Measurements from ENCODE around the gene CENPE. TPM values are rescaled to one million over a fixed set of nuclear protein-coding genes. Genes with fewer than 3 reads are reported as not detected.

The CENPE gene
- total and polyA plus RNA-seq, 7 experiments from 2014 or later, result 0.10 to 35.8 (median 1.3) TPM

DNA sequence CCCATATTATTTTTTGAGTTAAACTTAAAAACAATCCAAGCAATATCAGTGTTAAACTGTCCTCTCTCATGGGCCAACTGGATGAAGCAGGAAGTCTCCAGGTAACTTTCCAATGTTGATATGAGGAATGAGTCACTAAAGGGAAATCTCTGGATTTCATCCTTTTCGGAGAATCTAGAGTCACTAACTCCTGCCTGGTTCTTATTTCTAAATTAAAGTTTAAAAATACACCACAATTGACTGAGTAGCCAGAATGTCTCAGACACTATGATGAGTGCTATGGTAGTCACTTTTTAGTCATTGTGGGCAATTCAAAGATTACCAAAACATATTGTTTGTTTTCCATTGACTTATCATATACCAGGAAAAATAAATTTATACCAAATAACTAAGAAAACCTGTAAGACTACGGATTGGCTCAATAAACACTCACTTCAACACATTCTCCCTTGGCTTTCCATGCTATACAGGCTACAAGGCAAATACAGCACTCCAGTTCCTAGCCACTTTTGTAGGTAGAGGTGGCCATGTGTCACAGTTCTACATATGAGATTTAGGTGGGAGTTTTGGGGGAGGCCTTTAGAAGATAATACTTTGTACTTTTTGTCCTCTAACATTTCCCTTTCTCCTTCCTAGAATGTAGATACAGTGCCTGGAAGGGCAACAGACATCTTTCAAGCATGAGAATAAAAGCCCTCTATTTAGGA is 130.1 kb downstream of the CENPE start:
- H3K4me1 Mint-ChIP-seq, result peaks cover 0 to 26% (median 8%) of the 10 kb centered on the region in 7 donors
- H3K27ac ChIP-seq (ENCODE audit: low read depth, low read length), result no peak overlapping the region
- DNase-seq, result no peak
- no peaks in the 10 kb centered on the region for H3K9me3 Mint-ChIP-seq
- no peaks in the 10 kb centered on the region for H3K27me3 Mint-ChIP-seq
- H3K27me3 ChIP-seq (ENCODE audit: control insufficient read depth in 2 of 2, insufficient read depth in 2 of 2, low read length in 2 of 2), result no peaks in the 10 kb centered on the region
- no peaks in the 10 kb centered on the region for H3K9me3 ChIP-seq (ENCODE audit: control insufficient read depth in 2 of 3, low read length in 3 of 3)
- H3K36me3 ChIP-seq (ENCODE audit: control insufficient read depth in 2 of 3, insufficient read depth in 3 of 3, low read length in 3 of 3), result no peaks in the 10 kb centered on the region
- no peaks in the 10 kb centered on the region for H3K4me1 ChIP-seq (ENCODE audit: control insufficient read depth in 2 of 2, insufficient read depth in 2 of 2, low read length in 2 of 2)
- ATAC-seq, result no peak
- peaks cover 0 to 34% (median 23%) of the 10 kb centered on the region in 5 donors for H3K36me3 Mint-ChIP-seq
- no peak overlapping the region for H3K4me3 ChIP-seq (ENCODE audit: low read length)
- CTCF ChIA-PET, result no interaction called here
- POLR2A ChIA-PET, result no interaction called here
- intact Hi-C loops (cut with micrococcal nuclease), result no loop called here
- no peak overlapping the region for H3K27ac Mint-ChIP-seq
- no peak overlapping the region for H3K4me3 Mint-ChIP-seq

DNA sequence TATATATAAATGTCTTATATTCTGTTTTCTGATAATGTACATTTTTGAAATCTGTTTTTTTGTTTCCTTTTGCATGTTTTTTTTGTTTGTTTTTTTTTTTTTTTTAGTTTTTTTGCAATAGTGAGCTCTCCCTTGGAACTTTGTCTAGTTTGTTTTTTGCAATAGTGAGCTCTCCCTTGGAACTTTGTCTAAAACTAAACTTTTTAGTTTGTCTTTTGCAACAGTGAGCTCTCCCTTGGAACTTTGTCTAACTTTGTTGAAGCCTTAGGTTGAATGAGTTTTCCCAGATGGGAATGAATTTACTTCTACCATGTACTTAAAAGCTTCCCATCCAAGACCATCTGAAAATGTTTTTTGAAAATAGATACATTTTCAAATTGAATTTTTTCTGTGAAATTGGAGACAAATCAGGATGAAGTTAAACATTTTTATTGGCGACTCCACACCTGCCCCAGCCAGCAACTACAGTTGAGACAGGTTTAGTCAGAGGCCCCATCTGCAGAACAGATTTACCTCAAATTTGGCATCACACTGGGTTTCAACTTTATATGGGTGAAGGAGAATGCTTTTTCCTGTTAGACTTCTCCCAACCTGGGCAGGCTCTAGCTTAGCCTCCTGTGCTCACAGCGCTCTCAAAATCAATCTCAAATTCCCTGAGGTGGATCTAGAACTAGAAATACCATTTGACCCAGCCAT is 137.5 kb downstream of the CENPE start:
- Mint-ChIP-seq H3K27me3 (no peaks in the 10 kb centered on the region), H3K27ac (no peak overlapping the region), H3K9me3 (peaks cover 0 to 3% (median 0%) of the 10 kb centered on the region in 11 donors), H3K36me3 (peaks cover 0 to 46% (median 25%) of the 10 kb centered on the region in 5 donors), H3K4me1 (peaks cover 0 to 12% (median 0%) of the 10 kb centered on the region in 7 donors), H3K4me3 (no peak overlapping the region)
- Histone ChIP-seq H3K4me3 (ENCODE audit: low read length) (no peak overlapping the region), H3K27ac (ENCODE audit: low read depth, low read length) (no peak overlapping the region), H3K27me3 (ENCODE audit: control insufficient read depth in 2 of 2, insufficient read depth in 2 of 2, low read length in 2 of 2) (no peaks in the 10 kb centered on the region), H3K4me1 (ENCODE audit: control insufficient read depth in 2 of 2, insufficient read depth in 2 of 2, low read length in 2 of 2) (no peaks in the 10 kb centered on the region), H3K9me3 (ENCODE audit: control insufficient read depth in 2 of 3, low read length in 3 of 3) (no peaks in the 10 kb centered on the region), H3K36me3 (ENCODE audit: control insufficient read depth in 2 of 3, insufficient read depth in 3 of 3, low read length in 3 of 3) (peaks cover 0 to 4% (median 0%) of the 10 kb centered on the region in 3 experiments)
- intact Hi-C loops (cut with micrococcal nuclease), result no loop called here
- DNase-seq (no peak), ATAC-seq (no peak)
- ChIA-PET CTCF (no interaction called here), POLR2A (no interaction called here)

Other genes starting within 250 kb of the CENPE start
- gene SLC9B1, start 178.6 kb downstream of the CENPE start, total RNA-seq, result 1 to 10 TPM; 1.4 to 7.2 (median 3.9) TPM
- 1 to 10 TPM; 1.7 to 3.4 TPM for gene SLC9B1, start 178.6 kb downstream of the CENPE start, polyA plus RNA-seq
- gene SLC9B2, start 121.6 kb downstream of the CENPE start, total RNA-seq, result 10 to 100 TPM; 15.9 to 26.3 (median 20.1) TPM
- gene SLC9B2, start 121.6 kb downstream of the CENPE start, polyA plus RNA-seq, result 10 to 100 TPM; 12.7 to 14.4 TPM
- 10 to 100 TPM in 4 of 5 experiments, 1 to 10 TPM in 1; 8.4 to 21.9 (median 18.5) TPM for gene BDH2, start 98.5 kb downstream of the CENPE start, total RNA-seq
- 10 to 100 TPM; 33.3 to 41.0 TPM for gene BDH2, start 98.5 kb downstream of the CENPE start, polyA plus RNA-seq

All from naive thymus-derived CD4-positive, alpha-beta T cell (primary cell).